CD4-positive, alpha-beta memory T cell (primary cell): ENCODE results near the gene TXNRD1. TPM values are rescaled to one million over a fixed set of nuclear protein-coding genes. Genes with fewer than 3 reads are reported as not detected.
A peak's percentile ranks its signal among the peaks of the same experiment; 100 is the strongest.

ENCODE experiments used
- CTCF ChIA-PET: fragments of 350-600 bp; sonication (Branson Sonifier 250); formaldehyde crosslinking; loops from one replicate; lab custom pipeline; 2021; ENCODE audit warnings: inconsistent platforms; ENCODE audit not compliant: partially characterized antibody; lab: Charles Lee
- POLR2A ChIA-PET: fragments of 350-600 bp; sonication (Branson Sonifier 250); formaldehyde crosslinking; loops from one replicate; lab custom pipeline; 2021; ENCODE audit not compliant: partially characterized antibody; lab: Charles Lee
- DNase-seq, 5 donors: peaks; one replicate each; pipeline versions ENCODE4 v3.0.0 to v3.0.0-alpha.2; 2020 to 2022; ENCODE audit warnings: mixed read lengths in 1 of 5
- H3K27ac ChIP-seq: one replicate; pipeline ENCODE4 v1.7.0; 2013; ENCODE audit warnings: low read depth, low read length
- H3K27me3 ChIP-seq: 2 replicates; pipeline ENCODE4 v1.7.0; 2013; ENCODE audit warnings: mild to moderate bottlenecking, low read length, moderate library complexity; ENCODE audit not compliant: insufficient read depth
- H3K36me3 ChIP-seq: 2 replicates; pipeline ENCODE4 v1.7.0; 2013; ENCODE audit warnings: mild to moderate bottlenecking, low read length, moderate library complexity; ENCODE audit not compliant: insufficient read depth
- H3K4me1 ChIP-seq: 2 replicates; pipeline ENCODE4 v1.7.0; 2013; ENCODE audit warnings: mild to moderate bottlenecking, low read length, moderate library complexity; ENCODE audit not compliant: insufficient read depth
- H3K4me3 ChIP-seq, 2 donors: one replicate each; pipeline ENCODE4 v1.7.0; 2013; ENCODE audit warnings: low read length in 2 of 2, mild to moderate bottlenecking in 1 of 2
- H3K9me3 ChIP-seq, 2 donors: one replicate each; pipeline ENCODE4 v1.7.0; 2013; ENCODE audit warnings: low read length in 2 of 2, control low read depth in 1 of 2; ENCODE audit not compliant: control insufficient read depth in 1 of 2
- H3K27ac Mint-ChIP-seq, 7 donors: one replicate each; pipeline ENCODE4 v1.8.0; 2020 to 2021; ENCODE audit warnings: mixed read lengths in 7 of 7, mild to moderate bottlenecking in 6 of 7, inconsistent platforms in 3 of 7, moderate library complexity in 3 of 7
- H3K27me3 Mint-ChIP-seq, 2 donors: one replicate each; pipeline ENCODE4 v1.8.0; 2020 to 2021; ENCODE audit warnings: mixed read lengths in 2 of 2
- H3K36me3 Mint-ChIP-seq, 2 donors: one replicate each; pipeline ENCODE4 v1.8.0; 2020 to 2021; ENCODE audit warnings: mixed read lengths in 2 of 2, inconsistent platforms in 1 of 2, mild to moderate bottlenecking in 1 of 2
- H3K4me1 Mint-ChIP-seq, 4 donors: one replicate each; pipeline ENCODE4 v1.8.0; 2020 to 2021; ENCODE audit warnings: mixed read lengths in 4 of 4, mild to moderate bottlenecking in 1 of 4
- H3K4me3 Mint-ChIP-seq, 8 donors: one replicate each; pipeline ENCODE4 v1.8.0; 2020 to 2021; ENCODE audit warnings: mixed read lengths in 8 of 8, mild to moderate bottlenecking in 7 of 8, moderate library complexity in 6 of 8, inconsistent platforms in 3 of 8
- H3K9me3 Mint-ChIP-seq, 8 donors: one replicate each; pipeline ENCODE4 v1.8.0; 2020 to 2021; ENCODE audit warnings: mixed read lengths in 8 of 8, mild to moderate bottlenecking in 5 of 8, inconsistent platforms in 3 of 8, moderate library complexity in 1 of 8
- intact Hi-C: fragments of 100-400 bp; cut with micrococcal nuclease; formaldehyde crosslinking; loops from one replicate; pipeline ENCODE4 v1.15.1; 2023
- polyA plus RNA-seq, 2 donors: library from polyadenylated mRNA; unstranded; fragments of 300-500 nt; fragmentation: Illumina TruSeq; gene quantifications; one replicate each; pipeline ENCODE4 v1.2.3, GENCODE V29; 2021
- total RNA-seq, 2 experiments: library from RNA; stranded (reverse); gene quantifications; one replicate each; pipeline ENCODE4 v1.2.3, GENCODE V29; 2021

Gene TXNRD1
- total and polyA plus RNA-seq, 4 experiments from 2014 or later: 32.2 to 64.5 (median 46.7) TPM

DNA sequence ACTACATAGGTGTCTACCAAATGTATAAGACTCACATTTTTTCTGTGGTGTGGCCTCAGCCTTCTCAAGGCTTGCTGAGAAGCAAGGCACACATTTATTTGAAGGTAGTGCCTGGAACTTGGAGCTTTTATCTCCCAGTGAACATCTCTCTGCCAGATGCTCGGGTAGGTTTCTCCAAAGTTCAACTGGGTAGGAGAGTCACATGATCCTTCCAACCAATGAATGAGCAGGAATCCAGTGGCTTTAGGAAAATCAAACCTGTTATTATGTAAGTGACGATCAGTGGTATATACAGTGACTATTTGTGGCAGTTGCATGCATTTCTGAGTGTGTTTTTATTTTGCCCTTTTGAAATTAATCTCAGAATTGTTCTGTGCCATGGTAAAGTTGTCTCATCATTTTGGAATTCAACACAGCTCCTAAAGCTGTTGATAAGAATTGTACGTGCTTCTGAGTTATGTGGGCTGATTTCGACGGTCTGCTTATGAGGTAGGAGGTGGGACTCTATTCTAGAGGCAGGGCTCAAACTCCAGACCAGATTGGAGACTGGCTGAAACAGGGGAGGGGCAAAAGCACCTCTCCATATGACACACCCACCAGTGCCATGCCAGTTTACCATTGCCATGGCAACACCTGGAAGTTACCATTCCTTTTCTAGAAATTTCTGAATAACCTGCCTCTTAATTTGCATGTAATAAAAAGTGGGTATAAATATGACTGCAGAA lies 145.6 kb downstream of the TXNRD1 start:
- CTCF ChIA-PET: interaction anchor here (1.6 to 7.5 kb wide), 5 partner anchors 20 to 159 kb away, joined by 6 to 107 read pairs (median 20); partner anchors contain the start of gene TXNRD1
- H3K36me3 ChIP-seq: no peaks in the 10 kb centered on the region
- no peaks in the 10 kb centered on the region for H3K27me3 ChIP-seq
- Mint-ChIP-seq H3K9me3 (no peaks in the 10 kb centered on the region), H3K4me3 (no peak overlapping the region), H3K36me3 (no peaks in the 10 kb centered on the region), H3K4me1 (peaks cover 0 to 5% (median 2%) of the 10 kb centered on the region in 4 donors), H3K27me3 (no peaks in the 10 kb centered on the region), H3K27ac (no peak overlapping the region)
- intact Hi-C loops: no loop called here
- POLR2A ChIA-PET: no interaction called here
- no peak overlapping the region for H3K4me3 ChIP-seq
- no peak for DNase-seq
- no peak overlapping the region for H3K27ac ChIP-seq
- no peaks in the 10 kb centered on the region for H3K4me1 ChIP-seq
- H3K9me3 ChIP-seq: no peaks in the 10 kb centered on the region

- Mint-ChIP-seq H3K27me3 (no peaks in the 10 kb centered on the region), H3K27ac (no peak overlapping the region), H3K36me3 (no peaks in the 10 kb centered on the region), H3K9me3 (peaks cover 0 to 18% (median 13%) of the 10 kb centered on the region in 8 donors), H3K4me1 (no peaks in the 10 kb centered on the region), H3K4me3 (no peak overlapping the region)
- POLR2A ChIA-PET: interaction anchor here (0.6 kb wide), 1 partner anchor 204 kb away, joined by 4 read pairs; no protein-coding TSS in a partner anchor
- Histone ChIP-seq H3K36me3 (no peaks in the 10 kb centered on the region), H3K4me1 (no peaks in the 10 kb centered on the region), H3K4me3 (no peak overlapping the region), H3K27me3 (no peaks in the 10 kb centered on the region), H3K27ac (no peak overlapping the region), H3K9me3 (peaks cover 0 to 3% of the 10 kb centered on the region in 2 donors)
- no peak for DNase-seq
- CTCF ChIA-PET: interaction anchor here (1.5 to 1.7 kb wide), 2 partner anchors 16 to 166 kb away, joined by 4 to 5 read pairs; no protein-coding TSS in a partner anchor
- intact Hi-C loops: no loop called here
Observed at GRCh38 chr12:104365921-104366410, 150.4 kb downstream of the TXNRD1 start.

GRCh38 chr12:104369708-104370107 lies 154.1 kb downstream of the TXNRD1 start:
- Histone ChIP-seq H3K27ac (no peak overlapping the region), H3K27me3 (no peaks in the 10 kb centered on the region), H3K36me3 (no peaks in the 10 kb centered on the region), H3K4me3 (no peak overlapping the region), H3K9me3 (peaks cover 0 to 3% of the 10 kb centered on the region in 2 donors), H3K4me1 (peaks cover 10% of the 10 kb centered on the region)
- Mint-ChIP-seq H3K27ac (no peak overlapping the region), H3K36me3 (no peaks in the 10 kb centered on the region), H3K4me1 (peaks cover 6 to 10% (median 9%) of the 10 kb centered on the region in 4 donors), H3K4me3 (no peak overlapping the region), H3K9me3 (peaks cover 0 to 18% (median 13%) of the 10 kb centered on the region in 8 donors), H3K27me3 (no peaks in the 10 kb centered on the region)
- intact Hi-C loops: no loop called here
- CTCF ChIA-PET: interaction anchor here (3.4 kb wide), 1 partner anchor 12 kb away, joined by 14 read pairs; no protein-coding TSS in a partner anchor
- POLR2A ChIA-PET: no interaction called here
- no peak for DNase-seq

- H3K9me3 ChIP-seq: peaks cover 0 to 3% of the 10 kb centered on the region in 2 donors
- ChIA-PET CTCF (no interaction called here), POLR2A (no interaction called here)
- no peak for DNase-seq
- peaks cover 10% of the 10 kb centered on the region for H3K4me1 ChIP-seq
- H3K4me1 Mint-ChIP-seq: peaks cover 6 to 10% (median 9%) of the 10 kb centered on the region in 4 donors
- intact Hi-C loops: no loop called here
- H3K27me3 Mint-ChIP-seq: no peaks in the 10 kb centered on the region
- no peaks in the 10 kb centered on the region for H3K36me3 Mint-ChIP-seq
- no peaks in the 10 kb centered on the region for H3K36me3 ChIP-seq
- H3K9me3 Mint-ChIP-seq: peaks cover 0 to 18% (median 13%) of the 10 kb centered on the region in 8 donors
- H3K4me3 Mint-ChIP-seq: no peak overlapping the region
- H3K27ac ChIP-seq: no peak overlapping the region
- no peak overlapping the region for H3K4me3 ChIP-seq
- H3K27me3 ChIP-seq: no peaks in the 10 kb centered on the region
- H3K27ac Mint-ChIP-seq: no peak overlapping the region
Observed at GRCh38 chr12:104371043-104371870, 155.7 kb downstream of the TXNRD1 start.

- no peaks in the 10 kb centered on the region for H3K36me3 ChIP-seq
- Mint-ChIP-seq H3K4me1 (peaks cover 6 to 10% (median 9%) of the 10 kb centered on the region in 4 donors), H3K27ac (peak overlapping the region in 3 of 7 donors; percentile 24 to 48 (median 42)), H3K27me3 (no peaks in the 10 kb centered on the region), H3K36me3 (no peaks in the 10 kb centered on the region), H3K9me3 (peaks cover 0 to 18% (median 13%) of the 10 kb centered on the region in 8 donors), H3K4me3 (no peak overlapping the region)
- H3K27ac ChIP-seq: no peak overlapping the region
- intact Hi-C loops: no loop called here
- H3K4me3 ChIP-seq: no peak overlapping the region
- DNase-seq: peak in 3 of 5 donors; percentile 12 to 21 (median 20)
- peaks cover 10% of the 10 kb centered on the region for H3K4me1 ChIP-seq
- CTCF ChIA-PET: interaction anchor here (1.8 to 2.4 kb wide), 2 partner anchors 10 to 14 kb away, joined by 6 to 18 read pairs; no protein-coding TSS in a partner anchor
- POLR2A ChIA-PET: no interaction called here
- no peaks in the 10 kb centered on the region for H3K27me3 ChIP-seq
- H3K9me3 ChIP-seq: peaks cover 0 to 3% of the 10 kb centered on the region in 2 donors
Observed at GRCh38 chr12:104372061-104372720, 156.6 kb downstream of the TXNRD1 start.

- ChIA-PET POLR2A (no interaction called here), CTCF (interaction anchor here (1.8 to 2.4 kb wide), 2 partner anchors 9 to 14 kb away, joined by 6 to 18 read pairs; no protein-coding TSS in a partner anchor)
- intact Hi-C loops: no loop called here
- no peaks in the 10 kb centered on the region for H3K27me3 Mint-ChIP-seq
- no peaks in the 10 kb centered on the region for H3K36me3 Mint-ChIP-seq
- Histone ChIP-seq H3K36me3 (no peaks in the 10 kb centered on the region), H3K4me1 (peaks cover 10% of the 10 kb centered on the region), H3K27me3 (no peaks in the 10 kb centered on the region), H3K9me3 (peaks cover 0 to 3% of the 10 kb centered on the region in 2 donors), H3K4me3 (no peak overlapping the region), H3K27ac (no peak overlapping the region)
- H3K4me3 Mint-ChIP-seq: no peak overlapping the region
- peak overlapping the region in 1 of 7 donors; percentile 8 for H3K27ac Mint-ChIP-seq
- H3K9me3 Mint-ChIP-seq: peaks cover 0 to 18% (median 13%) of the 10 kb centered on the region in 8 donors
- DNase-seq: no peak
- peaks cover 6 to 10% (median 9%) of the 10 kb centered on the region in 4 donors for H3K4me1 Mint-ChIP-seq
Observed at GRCh38 chr12:104372721-104373335, 157.2 kb downstream of the TXNRD1 start.
